Stimulated activated naive CD4-positive, alpha-beta T cell treated with Interleukin-2 at 50 U/mL for 16 hours (primary cell): Measurements from ENCODE around the gene OSBPL2.

Experiments used
- DNase-seq: peaks from one replicate; lab custom pipeline; 2025; lab: John Stamatoyannopoulos, UW

The OSBPL2 gene

GRCh38 chr20:62313021-62313420, 74.7 kb downstream of the OSBPL2 start:
- DNase-seq: no peak

DNA sequence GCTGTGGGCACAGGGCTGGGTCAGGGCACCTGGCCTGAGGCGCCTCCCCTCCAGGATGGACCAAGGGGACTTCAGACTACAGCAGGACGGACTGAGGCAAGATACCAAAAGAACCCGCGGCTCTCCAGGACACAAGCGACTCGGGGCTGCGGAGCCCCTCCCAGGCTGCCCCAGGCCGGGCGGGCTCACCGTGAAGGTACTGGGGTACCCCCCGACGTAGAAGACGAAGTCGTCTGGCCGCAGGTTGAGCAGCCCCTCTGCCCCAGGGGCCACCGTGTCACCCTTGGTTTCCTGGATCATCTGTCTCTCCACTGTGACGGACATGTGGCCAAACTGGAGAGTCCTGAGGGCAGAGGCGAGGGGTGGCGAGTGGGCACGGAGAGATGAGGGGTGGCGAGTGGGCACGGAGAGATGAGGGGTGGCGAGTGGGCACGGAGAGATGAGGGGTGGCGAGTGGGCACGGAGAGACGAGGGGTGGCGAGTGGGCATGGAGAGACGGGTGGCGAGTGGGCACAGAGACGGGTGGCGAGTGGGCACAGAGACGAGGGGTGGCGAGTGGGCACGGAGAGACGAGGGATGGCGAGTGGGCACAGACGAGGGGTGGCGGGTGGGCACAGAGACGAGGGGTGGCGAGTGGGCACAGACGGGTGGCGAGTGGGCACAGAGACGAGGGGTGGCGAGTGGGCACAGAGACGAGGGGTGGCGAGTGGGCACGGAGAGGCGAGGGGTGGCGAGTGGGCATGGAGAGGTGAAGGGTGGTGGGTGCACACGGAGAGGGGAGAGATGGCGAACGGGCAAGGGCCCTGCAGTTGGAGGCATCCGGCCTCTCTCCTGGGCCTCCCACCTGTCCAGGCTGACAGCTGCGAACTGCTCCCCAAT, 75.4 kb downstream of the OSBPL2 start:
- DNase-seq: no peak

DNA sequence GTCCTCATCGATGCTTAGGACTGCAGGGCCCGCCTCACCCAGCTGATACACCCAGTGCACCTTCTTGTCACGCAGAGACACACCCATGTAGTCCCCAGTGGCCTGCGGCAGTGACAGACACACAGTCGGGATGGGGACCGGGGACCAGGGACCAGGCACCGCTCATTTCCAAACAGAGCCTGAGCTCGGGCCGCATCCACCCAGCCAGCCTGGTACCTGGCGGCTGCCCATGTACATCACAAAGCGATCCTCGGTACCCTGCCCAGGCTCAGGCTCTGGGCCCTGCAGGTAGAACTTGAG, 76.0 kb downstream of the OSBPL2 start:
- no peak for DNase-seq

GRCh38 chr20:62314711-62315302, 76.5 kb downstream of the OSBPL2 start:
- no peak for DNase-seq

GRCh38 chr20:62315773-62316172, 77.5 kb downstream of the OSBPL2 start:
- DNase-seq: no peak

GRCh38 chr20:62316331-62317166, 78.2 kb downstream of the OSBPL2 start:
- DNase-seq: no peak

DNA sequence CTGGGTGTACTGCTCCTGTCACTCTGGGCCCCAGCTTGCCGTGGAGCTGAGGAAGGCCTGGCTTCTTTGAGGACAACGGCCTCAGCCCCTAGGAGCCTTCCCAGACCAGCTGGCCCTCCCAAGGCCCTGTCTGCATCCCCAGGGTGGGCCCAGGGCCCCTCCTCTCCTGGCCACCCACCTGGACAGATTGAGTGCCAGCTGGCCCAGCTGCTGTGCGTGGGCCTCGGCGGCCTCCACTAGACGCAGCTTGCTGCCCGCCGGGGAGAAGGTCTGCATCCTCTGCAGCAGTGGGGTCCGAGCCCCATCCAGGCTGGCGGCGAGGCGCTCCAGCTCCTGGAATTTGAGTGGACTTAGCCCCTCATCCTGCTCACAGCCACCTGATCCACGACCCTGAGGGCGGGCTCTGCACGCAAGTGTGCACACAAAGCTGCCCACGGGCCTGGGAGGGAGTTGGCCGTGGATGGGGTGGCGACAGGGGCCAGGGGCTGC, 78.9 kb downstream of the OSBPL2 start:
- no peak for DNase-seq

DNA sequence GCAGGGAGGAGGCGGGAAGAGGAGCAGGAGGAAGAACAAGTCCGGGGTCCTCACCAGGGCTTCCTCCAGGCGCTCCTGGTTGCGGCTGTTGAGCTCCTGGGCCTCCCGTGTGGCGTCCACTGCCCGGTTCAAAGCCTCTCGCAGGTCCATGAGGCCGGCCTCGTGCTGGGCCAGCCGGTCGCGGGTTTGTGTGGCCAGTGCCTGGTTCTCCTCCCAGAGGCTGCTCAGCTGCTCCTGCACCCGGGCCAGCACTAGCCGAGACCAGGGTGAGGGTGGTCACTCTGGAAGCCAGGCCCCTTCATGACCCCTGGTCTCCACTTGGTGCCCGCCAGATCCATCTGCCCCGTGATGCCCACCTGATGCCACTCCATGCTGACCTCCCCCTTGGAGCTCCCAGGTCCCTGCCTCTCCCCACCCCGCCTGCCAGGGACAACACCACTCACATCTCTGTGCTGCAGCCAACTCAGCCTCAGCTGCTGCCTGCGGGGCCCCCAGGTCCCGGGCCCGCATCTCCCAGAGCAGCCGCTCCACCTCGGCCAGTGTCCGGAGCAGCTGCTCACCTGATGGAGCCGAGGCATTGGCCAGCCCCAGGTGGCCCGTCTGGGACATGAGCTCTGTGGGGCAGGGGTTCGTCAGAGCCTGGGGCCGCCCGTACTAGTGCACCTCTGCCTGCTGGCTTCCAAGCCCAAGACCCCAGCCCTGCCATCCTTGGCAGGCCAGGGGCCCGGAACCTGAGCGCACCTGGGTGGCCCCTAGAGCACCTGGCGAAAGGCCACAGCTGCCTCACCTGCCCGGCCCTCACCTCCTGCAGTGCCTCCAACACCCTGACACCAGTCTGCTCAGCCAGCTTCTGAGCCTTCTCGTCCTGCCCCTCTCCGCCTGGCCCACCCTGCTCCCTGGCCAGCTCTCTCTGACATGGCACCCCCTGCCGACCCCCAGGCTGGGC, 80.4 kb downstream of the OSBPL2 start:
- DNase-seq: no peak

- no peak for DNase-seq
Observed at GRCh38 chr20:62319346-62319909, 81.1 kb downstream of the OSBPL2 start.

DNA sequence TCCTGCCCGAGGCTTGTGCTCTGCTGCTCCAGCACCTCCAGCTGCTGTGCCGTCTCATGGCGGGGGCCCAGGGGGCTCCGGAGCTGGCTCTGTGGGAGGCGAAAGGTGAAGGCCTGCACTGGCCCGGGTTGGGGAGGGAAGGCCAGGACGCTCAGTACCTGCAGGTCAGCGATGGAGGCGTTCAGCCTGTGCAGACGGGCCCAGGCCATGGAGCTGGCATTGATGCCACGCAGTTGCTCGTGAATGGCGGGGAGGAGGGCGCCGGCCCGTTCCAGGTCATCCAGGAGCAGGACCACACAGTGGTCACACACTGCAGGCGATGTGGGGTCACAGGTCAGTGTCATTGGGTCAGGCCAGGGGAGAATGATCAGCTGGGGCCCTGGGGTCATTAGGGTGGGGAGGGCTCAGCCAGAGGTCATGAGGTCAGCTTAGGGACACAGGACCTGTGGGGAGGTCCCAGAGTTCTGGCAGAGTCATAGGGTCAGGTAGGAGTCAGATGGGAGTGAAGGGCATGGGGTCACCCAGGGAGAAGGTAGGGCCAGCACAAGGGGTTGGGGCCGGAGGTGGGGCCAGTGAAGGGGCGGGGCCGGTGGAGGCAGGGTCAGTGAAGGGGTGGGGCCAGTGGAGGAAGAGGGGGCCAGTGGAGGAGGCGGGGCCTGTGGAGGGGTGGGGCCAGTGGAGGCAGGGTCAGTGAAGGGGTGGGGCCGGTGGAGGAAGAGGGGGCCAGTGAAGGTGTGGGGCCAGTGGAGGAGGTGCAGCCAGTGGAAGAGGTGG, 82.4 kb downstream of the OSBPL2 start:
- DNase-seq: no peak

- DNase-seq: no peak
Observed at GRCh38 chr20:62321521-62321948, 83.2 kb downstream of the OSBPL2 start.

DNA sequence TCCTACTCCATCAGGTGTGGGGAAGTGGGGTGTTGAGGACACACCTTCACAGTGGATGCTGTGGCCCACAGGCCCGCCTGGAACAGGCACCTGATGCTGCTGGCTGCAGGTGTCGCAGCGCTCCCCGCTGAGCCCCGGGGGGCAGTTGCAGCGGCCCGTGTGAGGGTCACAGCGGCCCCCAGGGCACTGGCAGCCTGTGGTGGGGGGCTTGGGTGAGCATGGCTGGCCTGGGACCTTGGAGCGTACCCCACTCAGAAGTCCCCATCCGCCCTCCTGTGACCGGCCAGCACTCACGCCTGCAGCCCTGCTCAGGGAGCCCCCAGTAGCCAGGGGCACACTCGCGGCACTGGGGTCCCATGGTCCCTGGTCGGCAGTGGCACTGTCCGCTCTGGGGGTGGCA, 83.7 kb downstream of the OSBPL2 start:
- DNase-seq: no peak

- DNase-seq: no peak
Observed at GRCh38 chr20:62322492-62323041, 84.2 kb downstream of the OSBPL2 start.

DNA sequence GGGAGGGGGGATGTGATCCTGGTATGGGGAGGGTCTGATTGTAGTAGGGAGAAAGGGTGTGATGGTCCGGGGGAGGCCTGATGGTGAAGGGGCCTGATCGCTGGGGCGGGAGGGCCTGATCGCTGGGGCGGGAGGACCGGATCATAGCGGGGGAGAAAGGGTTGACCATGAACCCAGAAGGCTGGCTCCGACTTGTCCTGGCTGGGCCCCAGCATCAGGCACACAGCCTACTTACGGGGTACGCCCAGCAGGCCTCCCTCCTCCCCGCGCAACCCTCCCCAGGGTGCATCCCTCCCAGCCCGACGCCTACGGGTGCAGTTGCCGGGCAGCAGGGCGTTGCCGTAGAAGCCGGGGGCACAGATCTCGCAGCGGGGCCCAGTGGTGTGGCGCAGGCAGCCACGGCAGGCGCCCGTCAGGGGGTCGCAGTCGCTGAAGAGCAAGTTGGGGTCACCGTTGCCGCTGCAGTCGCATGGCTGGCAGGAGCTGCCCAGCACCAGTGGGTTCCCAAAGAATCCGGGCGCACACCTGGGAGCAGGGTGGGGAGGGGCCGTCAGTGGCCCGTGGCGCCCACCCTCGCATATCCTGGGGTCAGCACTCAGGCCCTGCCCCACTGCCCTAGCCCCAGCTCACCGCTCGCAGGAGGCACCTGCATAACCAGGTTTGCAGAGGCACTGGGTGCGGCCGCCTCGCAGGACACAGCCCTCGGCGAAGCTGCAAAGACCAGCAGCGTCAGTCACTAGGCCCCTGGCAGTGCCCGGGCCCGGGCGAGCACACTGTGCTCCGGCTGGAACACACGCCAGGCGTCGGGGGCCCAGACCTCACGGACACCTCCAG, 85.0 kb downstream of the OSBPL2 start:
- DNase-seq: no peak

- DNase-seq: no peak
Observed at GRCh38 chr20:62323980-62324906, 85.9 kb downstream of the OSBPL2 start.

GRCh38 chr20:62325172-62325905, 87.0 kb downstream of the OSBPL2 start:
- no peak for DNase-seq

GRCh38 chr20:62326559-62326958, 88.2 kb downstream of the OSBPL2 start:
- DNase-seq: no peak
